Glutamatergic neuron (in vitro differentiated cells): ENCODE data around the gene NOD2. TPM values are rescaled to one million over a fixed set of nuclear protein-coding genes. Genes with fewer than 3 reads are reported as not detected.
A peak's percentile ranks its signal among the peaks of the same experiment; 100 is the strongest.

Experiments
- DNase-seq: peaks from one replicate; pipeline ENCODE4 v3.0.0; 2022
- H3K27ac Mint-ChIP-seq: one replicate; pipeline ENCODE4 v1.8.0; 2020; ENCODE audit warnings: mild to moderate bottlenecking, mixed read lengths, inconsistent platforms; ENCODE audit not compliant: unreplicated experiment
- H3K27me3 Mint-ChIP-seq: one replicate; pipeline ENCODE4 v1.8.0; 2020; ENCODE audit warnings: mild to moderate bottlenecking, moderate library complexity, mixed read lengths, inconsistent platforms; ENCODE audit not compliant: unreplicated experiment
- H3K36me3 Mint-ChIP-seq: one replicate; pipeline ENCODE4 v1.8.0; 2020; ENCODE audit warnings: mild to moderate bottlenecking, mixed read lengths, inconsistent platforms; ENCODE audit not compliant: unreplicated experiment
- H3K4me1 Mint-ChIP-seq: one replicate; pipeline ENCODE4 v1.8.0; 2020; ENCODE audit warnings: mild to moderate bottlenecking, low read depth, mixed read lengths, inconsistent platforms; ENCODE audit not compliant: unreplicated experiment
- H3K4me3 Mint-ChIP-seq: one replicate; pipeline ENCODE4 v1.8.0; 2020; ENCODE audit warnings: mild to moderate bottlenecking, mixed read lengths, inconsistent platforms; ENCODE audit not compliant: unreplicated experiment
- H3K9me3 Mint-ChIP-seq: one replicate; pipeline ENCODE4 v1.8.0; 2020; ENCODE audit warnings: mild to moderate bottlenecking, moderate library complexity, mixed read lengths, inconsistent platforms; ENCODE audit not compliant: unreplicated experiment
- long read RNA-seq: library from polyadenylated mRNA; unstranded; transcript quantifications from one replicate; pipeline ENCODE4 v2.0.0, GENCODE V29; 2020; ENCODE audit not compliant: unreplicated experiment
- total RNA-seq: library from RNA; stranded (reverse); fragmentation: NEBNext Ultra II Directional; extraction: Animal tissue kit (Norgen Biotek cat#: 25700); gene quantifications from one replicate; pipeline ENCODE4 v1.2.1, GENCODE V29; 2021; ENCODE audit not compliant: unreplicated experiment
- TF ChIP-seq, protein P1 (sequence below): fragments of 200-600 bp; sonication (generic); IDR thresholded peaks from one replicate; pipeline ENCODE4 v1.5.0; 2021; ENCODE audit not compliant: partially characterized antibody, unreplicated experiment

Gene NOD2
- total RNA-seq: 0.34 TPM
- long read RNA-seq: 0 reads

GRCh38 chr16:50692999-50693781, at the start of gene NOD2:
TSS of gene NOD2 (plus strand) at chr16:50693606. CDS start at chr16:50699496, 5,890 bp downstream.
- Mint-ChIP-seq H3K27ac (no peak within 1 kb of the TSS), H3K4me3 (peak within 1 kb of the TSS; percentile 84), H3K27me3 (peaks cover 9% of the 10 kb centered on the region), H3K4me1 (peaks cover 1% of the 10 kb centered on the region), H3K36me3 (no peaks in the 10 kb centered on the region), H3K9me3 (peaks cover 5% of the 10 kb centered on the region)
- TF ChIP-seq, protein P1, sequence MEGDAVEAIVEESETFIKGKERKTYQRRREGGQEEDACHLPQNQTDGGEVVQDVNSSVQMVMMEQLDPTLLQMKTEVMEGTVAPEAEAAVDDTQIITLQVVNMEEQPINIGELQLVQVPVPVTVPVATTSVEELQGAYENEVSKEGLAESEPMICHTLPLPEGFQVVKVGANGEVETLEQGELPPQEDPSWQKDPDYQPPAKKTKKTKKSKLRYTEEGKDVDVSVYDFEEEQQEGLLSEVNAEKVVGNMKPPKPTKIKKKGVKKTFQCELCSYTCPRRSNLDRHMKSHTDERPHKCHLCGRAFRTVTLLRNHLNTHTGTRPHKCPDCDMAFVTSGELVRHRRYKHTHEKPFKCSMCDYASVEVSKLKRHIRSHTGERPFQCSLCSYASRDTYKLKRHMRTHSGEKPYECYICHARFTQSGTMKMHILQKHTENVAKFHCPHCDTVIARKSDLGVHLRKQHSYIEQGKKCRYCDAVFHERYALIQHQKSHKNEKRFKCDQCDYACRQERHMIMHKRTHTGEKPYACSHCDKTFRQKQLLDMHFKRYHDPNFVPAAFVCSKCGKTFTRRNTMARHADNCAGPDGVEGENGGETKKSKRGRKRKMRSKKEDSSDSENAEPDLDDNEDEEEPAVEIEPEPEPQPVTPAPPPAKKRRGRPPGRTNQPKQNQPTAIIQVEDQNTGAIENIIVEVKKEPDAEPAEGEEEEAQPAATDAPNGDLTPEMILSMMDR: no peak
- peak; percentile 30 for DNase-seq

GRCh38 chr16:50644245-50644644, 49.2 kb upstream of the NOD2 start:
- Mint-ChIP-seq H3K27me3 (peaks cover 4% of the 10 kb centered on the region), H3K4me3 (no peak overlapping the region), H3K9me3 (peaks cover 1% of the 10 kb centered on the region), H3K27ac (no peak overlapping the region), H3K4me1 (peaks cover 15% of the 10 kb centered on the region), H3K36me3 (peaks cover 8% of the 10 kb centered on the region)
- TF ChIP-seq, protein P1: no peak
- no peak for DNase-seq

GRCh38 chr16:50644729-50645128, 48.7 kb upstream of the NOD2 start:
- Mint-ChIP-seq H3K4me3 (no peak overlapping the region), H3K27me3 (peaks cover 4% of the 10 kb centered on the region), H3K4me1 (peaks cover 15% of the 10 kb centered on the region), H3K9me3 (peaks cover 1% of the 10 kb centered on the region), H3K36me3 (peaks cover 11% of the 10 kb centered on the region), H3K27ac (no peak overlapping the region)
- no peak for DNase-seq
- TF ChIP-seq, protein P1: no peak

- Mint-ChIP-seq H3K27me3 (peaks cover 6% of the 10 kb centered on the region), H3K4me3 (no peak overlapping the region), H3K9me3 (peaks cover 3% of the 10 kb centered on the region)
Measured at GRCh38 chr16:50645563-50646220, 47.7 kb upstream of the NOD2 start.

More at GRCh38 chr16:50645563-50646220, 47.7 kb upstream of the NOD2 start:
- H3K4me1 Mint-ChIP-seq: peaks cover 14% of the 10 kb centered on the region
- TF ChIP-seq, protein P1: no peak
- peaks cover 11% of the 10 kb centered on the region for H3K36me3 Mint-ChIP-seq
- H3K27ac Mint-ChIP-seq: no peak overlapping the region
- DNase-seq: no peak
